ENCODE data around the gene NAP1L1. TPM values are rescaled to one million over a fixed set of nuclear protein-coding genes. Genes with fewer than 3 reads are reported as not detected.
A peak's percentile ranks its signal among the peaks of the same experiment; 100 is the strongest.

The NAP1L1 gene
- total RNA-seq, 1 experiment from 2014 or later: 467 TPM

GRCh38 chr12:76007640-76008039, 76.8 kb downstream of the NAP1L1 start:
- Mint-ChIP-seq H3K9me3 (ENCODE audit: low read depth, unreplicated experiment) (peaks cover 4% of the 10 kb centered on the region), H3K36me3 (ENCODE audit: insufficient read depth, unreplicated experiment) (peaks cover 13% of the 10 kb centered on the region), H3K4me3 (ENCODE audit: low read depth, unreplicated experiment) (no peak overlapping the region), H3K27ac (ENCODE audit: unreplicated experiment) (peak overlapping the region; percentile 42), H3K27me3 (ENCODE audit: unreplicated experiment) (no peaks in the 10 kb centered on the region), H3K4me1 (ENCODE audit: low read depth, unreplicated experiment) (peaks cover 22% of the 10 kb centered on the region)
- BruUV-seq (replicated peaks): no TSS peak
- intact Hi-C loops (cut with micrococcal nuclease; ENCODE audit: unreplicated experiment): no loop called here
- TF ChIP-seq CTCF (IDR thresholded peaks at IDR 0.05; ENCODE audit: unreplicated experiment): no peak
- CTCF ChIA-PET: no interaction called here
- DNase-seq: no peak

GRCh38 chr12:76006028-76006925, 78.2 kb downstream of the NAP1L1 start:
- no peak overlapping the region for H3K27ac Mint-ChIP-seq (ENCODE audit: unreplicated experiment)

GRCh38 chr12:76003355-76003638, 81.2 kb downstream of the NAP1L1 start:
- no peak for TF ChIP-seq CTCF (IDR thresholded peaks at IDR 0.05; ENCODE audit: unreplicated experiment)
- DNase-seq: no peak
- peaks cover 4% of the 10 kb centered on the region for H3K9me3 Mint-ChIP-seq (ENCODE audit: low read depth, unreplicated experiment)
- peaks cover 40% of the 10 kb centered on the region for H3K4me1 Mint-ChIP-seq (ENCODE audit: low read depth, unreplicated experiment)
- no TSS peak for BruUV-seq (replicated peaks)
- intact Hi-C loops (cut with micrococcal nuclease; ENCODE audit: unreplicated experiment): no loop called here
- peaks cover 13% of the 10 kb centered on the region for H3K36me3 Mint-ChIP-seq (ENCODE audit: insufficient read depth, unreplicated experiment)
- CTCF ChIA-PET: interaction anchor here (0.8 kb wide), 1 partner anchor 44 kb away, joined by 3 read pairs; no protein-coding TSS in a partner anchor
- H3K27ac Mint-ChIP-seq (ENCODE audit: unreplicated experiment): no peak overlapping the region
- H3K4me3 Mint-ChIP-seq (ENCODE audit: low read depth, unreplicated experiment): no peak overlapping the region
- no peaks in the 10 kb centered on the region for H3K27me3 Mint-ChIP-seq (ENCODE audit: unreplicated experiment)

More at GRCh38 chr12:76006028-76006925, 78.2 kb downstream of the NAP1L1 start:
- no TSS peak for BruUV-seq (replicated peaks)
- no peak for DNase-seq
- no peaks in the 10 kb centered on the region for H3K27me3 Mint-ChIP-seq (ENCODE audit: unreplicated experiment)
- no peak for TF ChIP-seq CTCF (IDR thresholded peaks at IDR 0.05; ENCODE audit: unreplicated experiment)
- H3K4me3 Mint-ChIP-seq (ENCODE audit: low read depth, unreplicated experiment): no peak overlapping the region
- H3K36me3 Mint-ChIP-seq (ENCODE audit: insufficient read depth, unreplicated experiment): peaks cover 13% of the 10 kb centered on the region
- CTCF ChIA-PET: interaction anchor here (0.7 kb wide), 1 partner anchor 314 kb away, joined by 11 read pairs; no protein-coding TSS in a partner anchor
- intact Hi-C loops (cut with micrococcal nuclease; ENCODE audit: unreplicated experiment): no loop called here
- H3K9me3 Mint-ChIP-seq (ENCODE audit: low read depth, unreplicated experiment): peaks cover 4% of the 10 kb centered on the region
- H3K4me1 Mint-ChIP-seq (ENCODE audit: low read depth, unreplicated experiment): peaks cover 24% of the 10 kb centered on the region

GRCh38 chr12:76002598-76003354, 81.7 kb downstream of the NAP1L1 start:
- Mint-ChIP-seq H3K27ac (ENCODE audit: unreplicated experiment) (no peak overlapping the region), H3K27me3 (ENCODE audit: unreplicated experiment) (no peaks in the 10 kb centered on the region), H3K9me3 (ENCODE audit: low read depth, unreplicated experiment) (peaks cover 4% of the 10 kb centered on the region), H3K36me3 (ENCODE audit: insufficient read depth, unreplicated experiment) (peaks cover 12% of the 10 kb centered on the region), H3K4me3 (ENCODE audit: low read depth, unreplicated experiment) (no peak overlapping the region), H3K4me1 (ENCODE audit: low read depth, unreplicated experiment) (peaks cover 40% of the 10 kb centered on the region)
- CTCF ChIA-PET: interaction anchor here (0.5 to 0.8 kb wide), 4 partner anchors 15 to 135 kb away, joined by 3 to 4 read pairs (median 3); no protein-coding TSS in a partner anchor
- TF ChIP-seq CTCF (IDR thresholded peaks at IDR 0.05; ENCODE audit: unreplicated experiment): no peak
- BruUV-seq (replicated peaks): no TSS peak
- intact Hi-C loops (cut with micrococcal nuclease; ENCODE audit: unreplicated experiment): no loop called here
- DNase-seq: no peak

All from Calu3 (cell line).